ENCODE data around the gene HSPA8. TPM values are rescaled to one million over a fixed set of nuclear protein-coding genes. Genes with fewer than 3 reads are reported as not detected.

The HSPA8 gene
- total and polyA plus RNA-seq, 2 of the 13 experiments (the other 11 are each of a cell fraction or from before 2014, with no cell fraction given), result 936 to 2,151 TPM

DNA sequence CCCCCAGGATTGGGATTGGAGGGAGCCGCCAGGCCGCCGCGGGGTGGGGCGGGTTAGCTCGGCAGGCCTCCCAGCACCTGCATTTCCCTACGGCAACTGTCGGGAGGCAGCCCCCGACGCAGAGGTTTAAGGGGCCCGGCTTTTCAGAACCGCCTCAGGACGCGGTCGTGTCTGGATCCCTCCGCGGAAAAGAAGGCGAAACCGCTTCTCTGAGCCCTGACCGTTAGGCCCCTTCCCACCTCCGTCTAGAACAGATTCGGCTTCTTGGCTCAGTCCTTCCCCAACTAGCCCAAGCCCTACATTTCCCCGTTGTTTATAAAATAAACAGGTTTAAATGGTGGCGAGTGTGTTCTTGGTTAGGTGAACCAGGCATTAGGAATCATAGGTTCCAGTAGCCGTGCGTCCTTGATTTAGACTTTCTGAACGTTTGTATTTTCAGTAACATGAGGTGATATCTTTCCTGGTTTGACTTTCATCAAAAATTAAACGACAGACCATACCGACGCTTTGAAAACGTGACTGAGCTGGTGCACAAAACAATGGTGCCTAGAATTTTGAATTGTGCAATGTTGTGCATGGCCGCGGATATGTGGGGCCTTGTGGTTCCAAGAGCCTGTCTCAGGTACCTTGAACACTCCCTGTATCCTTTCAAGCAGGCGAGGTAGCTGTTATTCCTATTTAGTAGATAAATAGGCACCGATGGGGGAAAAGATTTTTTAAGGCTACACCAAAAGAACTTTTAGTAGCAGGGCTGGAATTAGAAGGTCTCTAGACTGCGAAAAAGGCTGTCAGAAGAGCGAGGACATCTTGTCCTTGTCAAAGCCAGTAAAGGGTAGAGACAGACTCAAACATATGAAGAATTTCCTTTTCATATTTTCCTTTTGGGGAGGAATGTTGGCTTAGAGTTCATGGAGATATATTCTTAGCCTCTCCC is 1.2 kb upstream of the HSPA8 start (continued):
- TF ChIP-seq, protein P1, sequence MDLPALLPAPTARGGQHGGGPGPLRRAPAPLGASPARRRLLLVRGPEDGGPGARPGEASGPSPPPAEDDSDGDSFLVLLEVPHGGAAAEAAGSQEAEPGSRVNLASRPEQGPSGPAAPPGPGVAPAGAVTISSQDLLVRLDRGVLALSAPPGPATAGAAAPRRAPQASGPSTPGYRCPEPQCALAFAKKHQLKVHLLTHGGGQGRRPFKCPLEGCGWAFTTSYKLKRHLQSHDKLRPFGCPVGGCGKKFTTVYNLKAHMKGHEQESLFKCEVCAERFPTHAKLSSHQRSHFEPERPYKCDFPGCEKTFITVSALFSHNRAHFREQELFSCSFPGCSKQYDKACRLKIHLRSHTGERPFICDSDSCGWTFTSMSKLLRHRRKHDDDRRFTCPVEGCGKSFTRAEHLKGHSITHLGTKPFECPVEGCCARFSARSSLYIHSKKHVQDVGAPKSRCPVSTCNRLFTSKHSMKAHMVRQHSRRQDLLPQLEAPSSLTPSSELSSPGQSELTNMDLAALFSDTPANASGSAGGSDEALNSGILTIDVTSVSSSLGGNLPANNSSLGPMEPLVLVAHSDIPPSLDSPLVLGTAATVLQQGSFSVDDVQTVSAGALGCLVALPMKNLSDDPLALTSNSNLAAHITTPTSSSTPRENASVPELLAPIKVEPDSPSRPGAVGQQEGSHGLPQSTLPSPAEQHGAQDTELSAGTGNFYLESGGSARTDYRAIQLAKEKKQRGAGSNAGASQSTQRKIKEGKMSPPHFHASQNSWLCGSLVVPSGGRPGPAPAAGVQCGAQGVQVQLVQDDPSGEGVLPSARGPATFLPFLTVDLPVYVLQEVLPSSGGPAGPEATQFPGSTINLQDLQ (CRISPR knock-in tag; IDR thresholded peaks at IDR 0.05), result no peak
- TF ChIP-seq EED (CRISPR knock-in tag; IDR thresholded peaks at IDR 0.05), result 0 out of 2 replicates have a peak, but pooled peaks have one; percentile 36
- TF ChIP-seq BRD4 (CRISPR knock-in tag; IDR thresholded peaks at IDR 0.05), result peak; percentile 29; the same call in 1 of the 2 replicates
- TF ChIP-seq, protein P2, sequence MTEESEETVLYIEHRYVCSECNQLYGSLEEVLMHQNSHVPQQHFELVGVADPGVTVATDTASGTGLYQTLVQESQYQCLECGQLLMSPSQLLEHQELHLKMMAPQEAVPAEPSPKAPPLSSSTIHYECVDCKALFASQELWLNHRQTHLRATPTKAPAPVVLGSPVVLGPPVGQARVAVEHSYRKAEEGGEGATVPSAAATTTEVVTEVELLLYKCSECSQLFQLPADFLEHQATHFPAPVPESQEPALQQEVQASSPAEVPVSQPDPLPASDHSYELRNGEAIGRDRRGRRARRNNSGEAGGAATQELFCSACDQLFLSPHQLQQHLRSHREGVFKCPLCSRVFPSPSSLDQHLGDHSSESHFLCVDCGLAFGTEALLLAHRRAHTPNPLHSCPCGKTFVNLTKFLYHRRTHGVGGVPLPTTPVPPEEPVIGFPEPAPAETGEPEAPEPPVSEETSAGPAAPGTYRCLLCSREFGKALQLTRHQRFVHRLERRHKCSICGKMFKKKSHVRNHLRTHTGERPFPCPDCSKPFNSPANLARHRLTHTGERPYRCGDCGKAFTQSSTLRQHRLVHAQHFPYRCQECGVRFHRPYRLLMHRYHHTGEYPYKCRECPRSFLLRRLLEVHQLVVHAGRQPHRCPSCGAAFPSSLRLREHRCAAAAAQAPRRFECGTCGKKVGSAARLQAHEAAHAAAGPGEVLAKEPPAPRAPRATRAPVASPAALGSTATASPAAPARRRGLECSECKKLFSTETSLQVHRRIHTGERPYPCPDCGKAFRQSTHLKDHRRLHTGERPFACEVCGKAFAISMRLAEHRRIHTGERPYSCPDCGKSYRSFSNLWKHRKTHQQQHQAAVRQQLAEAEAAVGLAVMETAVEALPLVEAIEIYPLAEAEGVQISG (CRISPR knock-in tag; IDR thresholded peaks at IDR 0.05), result no peak
- no peak for TF ChIP-seq ZNF629 (CRISPR knock-in tag; conservative IDR thresholded peaks at IDR 0.05)
- TF ChIP-seq ZNF780A (CRISPR knock-in tag; IDR thresholded peaks at IDR 0.05), result no peak
- no peak; the same call in 1 of the 2 replicates for TF ChIP-seq ZBTB20 (CRISPR knock-in tag; IDR thresholded peaks at IDR 0.05; ENCODE audit: borderline replicate concordance, low read depth)
- TF ChIP-seq ZNF318 (CRISPR knock-in tag; IDR thresholded peaks at IDR 0.05), result no peak
- TF ChIP-seq MAF1 (CRISPR knock-in tag; IDR thresholded peaks at IDR 0.05; ENCODE audit: borderline replicate concordance), result no peak
- no peak for TF ChIP-seq CREBL2 (CRISPR knock-in tag; IDR thresholded peaks at IDR 0.05; ENCODE audit: borderline replicate concordance)
- TF ChIP-seq ZFX (CRISPR knock-in tag; IDR thresholded peaks at IDR 0.05; ENCODE audit: low read depth), result peak; percentile 83
- TF ChIP-seq MTA1 (CRISPR knock-in tag; IDR thresholded peaks at IDR 0.05; ENCODE audit: borderline replicate concordance), result no peak
- TF ChIP-seq ZNF605 (CRISPR knock-in tag; IDR thresholded peaks at IDR 0.05), result peak; percentile 36
- no peak for TF ChIP-seq ZFP36 (IDR thresholded peaks at IDR 0.05; ENCODE audit: borderline replicate concordance, low read depth, low read length, partially characterized antibody)
